GM20000 (cell line): ENCODE measurements around the gene CHST15.

Experiments used
- DNase-seq: peaks from one replicate; pipeline ENCODE4 v3.0.0; 2012; ENCODE audit warnings: low spot score
- TF ChIP-seq, protein P1 (sequence below): IDR thresholded peaks from 2 replicates; pipeline ENCODE4 v1.5.1; 2012; ENCODE audit warnings: mild to moderate bottlenecking, control low read depth; ENCODE audit errors: extremely low read depth, missing control alignments

The CHST15 gene, protein sequence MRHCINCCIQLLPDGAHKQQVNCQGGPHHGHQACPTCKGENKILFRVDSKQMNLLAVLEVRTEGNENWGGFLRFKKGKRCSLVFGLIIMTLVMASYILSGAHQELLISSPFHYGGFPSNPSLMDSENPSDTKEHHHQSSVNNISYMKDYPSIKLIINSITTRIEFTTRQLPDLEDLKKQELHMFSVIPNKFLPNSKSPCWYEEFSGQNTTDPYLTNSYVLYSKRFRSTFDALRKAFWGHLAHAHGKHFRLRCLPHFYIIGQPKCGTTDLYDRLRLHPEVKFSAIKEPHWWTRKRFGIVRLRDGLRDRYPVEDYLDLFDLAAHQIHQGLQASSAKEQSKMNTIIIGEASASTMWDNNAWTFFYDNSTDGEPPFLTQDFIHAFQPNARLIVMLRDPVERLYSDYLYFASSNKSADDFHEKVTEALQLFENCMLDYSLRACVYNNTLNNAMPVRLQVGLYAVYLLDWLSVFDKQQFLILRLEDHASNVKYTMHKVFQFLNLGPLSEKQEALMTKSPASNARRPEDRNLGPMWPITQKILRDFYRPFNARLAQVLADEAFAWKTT

DNA sequence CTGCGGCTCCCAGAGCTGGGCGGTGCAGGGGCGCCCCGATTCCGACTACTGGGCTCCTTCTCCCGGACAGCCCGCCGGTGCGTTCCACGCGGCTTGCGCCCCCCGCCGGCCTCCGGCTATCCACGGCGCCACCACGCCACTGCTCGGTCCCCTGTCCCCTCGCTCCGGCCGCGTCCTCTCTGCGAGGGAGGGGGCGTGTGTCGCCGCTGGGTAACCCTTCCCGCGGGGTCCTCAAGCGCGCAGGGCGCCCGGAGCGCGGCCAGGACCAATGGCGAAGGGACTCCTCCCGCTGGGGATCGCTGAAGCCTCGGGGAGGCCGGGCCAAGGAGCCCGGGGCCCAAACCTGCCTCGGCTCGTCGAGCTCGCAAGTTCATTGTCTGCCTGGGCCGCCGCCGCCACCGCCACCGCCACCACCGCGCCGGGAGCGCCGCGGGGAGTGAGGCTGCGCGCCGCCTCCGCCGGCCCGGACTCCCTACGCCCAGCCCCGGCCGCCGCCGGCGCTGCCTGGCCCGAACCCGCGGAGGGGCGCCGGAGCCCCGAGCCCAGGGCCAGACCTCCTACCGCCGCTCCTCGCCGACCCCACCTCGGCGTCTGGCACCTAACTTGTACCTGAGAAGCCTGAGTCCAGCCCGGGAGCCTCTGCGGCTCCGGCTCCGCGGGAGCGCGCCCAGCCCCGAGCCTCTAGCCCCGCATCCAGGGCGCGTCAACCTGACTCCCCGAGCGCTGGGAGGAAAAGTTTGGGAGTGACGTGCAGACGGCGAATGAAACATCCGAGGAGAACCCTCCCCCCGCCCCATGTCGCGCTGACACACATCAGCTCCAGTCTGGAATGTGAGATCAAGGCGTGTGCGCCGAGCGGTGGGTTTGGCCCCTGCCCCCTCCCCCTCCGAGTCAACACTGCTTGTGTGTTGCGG is at the start of gene CHST15:
TSS of gene CHST15 (minus strand) at position 739 of the 914 bp plus-strand sequence. CDS start 47,386 bp downstream, outside the sequence.
- DNase-seq, result peak; percentile 54
- TF ChIP-seq, protein P1, sequence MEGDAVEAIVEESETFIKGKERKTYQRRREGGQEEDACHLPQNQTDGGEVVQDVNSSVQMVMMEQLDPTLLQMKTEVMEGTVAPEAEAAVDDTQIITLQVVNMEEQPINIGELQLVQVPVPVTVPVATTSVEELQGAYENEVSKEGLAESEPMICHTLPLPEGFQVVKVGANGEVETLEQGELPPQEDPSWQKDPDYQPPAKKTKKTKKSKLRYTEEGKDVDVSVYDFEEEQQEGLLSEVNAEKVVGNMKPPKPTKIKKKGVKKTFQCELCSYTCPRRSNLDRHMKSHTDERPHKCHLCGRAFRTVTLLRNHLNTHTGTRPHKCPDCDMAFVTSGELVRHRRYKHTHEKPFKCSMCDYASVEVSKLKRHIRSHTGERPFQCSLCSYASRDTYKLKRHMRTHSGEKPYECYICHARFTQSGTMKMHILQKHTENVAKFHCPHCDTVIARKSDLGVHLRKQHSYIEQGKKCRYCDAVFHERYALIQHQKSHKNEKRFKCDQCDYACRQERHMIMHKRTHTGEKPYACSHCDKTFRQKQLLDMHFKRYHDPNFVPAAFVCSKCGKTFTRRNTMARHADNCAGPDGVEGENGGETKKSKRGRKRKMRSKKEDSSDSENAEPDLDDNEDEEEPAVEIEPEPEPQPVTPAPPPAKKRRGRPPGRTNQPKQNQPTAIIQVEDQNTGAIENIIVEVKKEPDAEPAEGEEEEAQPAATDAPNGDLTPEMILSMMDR, result peak; percentile 4

DNA sequence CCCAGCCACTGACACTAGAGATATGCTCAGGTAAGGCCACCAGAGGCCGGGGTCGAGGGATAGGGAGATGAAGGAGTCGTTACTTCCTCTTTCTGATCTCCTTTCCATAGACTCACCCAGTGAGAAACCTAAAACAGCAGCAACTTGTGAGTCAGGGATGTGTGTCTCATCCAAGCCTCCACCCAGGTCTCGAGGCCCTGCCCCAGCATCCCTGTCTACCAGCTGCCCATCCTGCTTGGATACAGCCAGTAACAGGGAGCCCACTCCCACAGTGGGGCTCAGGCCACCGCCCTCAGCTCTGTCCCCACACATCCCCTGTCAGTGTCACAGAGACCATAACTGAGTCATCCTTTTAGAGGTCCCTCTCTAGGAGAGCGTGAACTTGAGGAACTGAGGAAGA is 49.6 kb upstream of the CHST15 start:
- no peak for DNase-seq
- TF ChIP-seq, protein P1, result no peak

DNA sequence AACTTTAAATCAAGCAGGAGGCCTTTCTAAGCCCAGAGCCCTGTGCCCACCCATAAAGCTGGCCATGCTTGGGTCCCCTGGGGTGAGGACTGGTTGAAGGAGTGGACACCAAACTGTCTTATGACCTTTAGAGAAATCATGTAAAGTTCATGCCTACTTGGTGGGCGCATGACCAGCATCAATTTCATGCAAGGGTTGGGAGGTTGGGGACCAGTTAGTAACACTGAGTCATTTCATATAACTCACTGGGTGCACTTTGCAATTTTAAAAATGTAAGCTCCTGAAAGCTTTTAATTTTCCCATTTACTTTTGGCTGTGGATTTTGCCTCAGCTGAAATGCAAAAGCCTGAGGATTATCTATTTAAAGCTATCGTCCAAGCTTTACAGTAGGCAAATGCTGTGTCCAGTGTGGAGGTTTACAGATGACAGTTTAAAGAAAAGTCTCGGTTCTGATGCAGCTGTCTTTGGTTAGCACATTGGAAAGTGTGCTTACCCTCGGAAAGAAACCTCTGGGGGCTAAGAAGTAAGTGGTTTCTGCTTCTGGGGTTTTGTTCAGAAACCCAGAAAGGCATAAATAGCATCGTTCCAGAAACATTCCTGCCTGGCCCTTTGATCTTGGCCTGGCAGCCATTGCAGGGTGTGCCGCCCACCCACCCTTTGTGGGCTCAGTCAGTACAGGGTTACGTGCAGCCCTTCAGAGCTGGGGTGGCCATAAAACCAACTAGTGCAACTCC is 48.8 kb upstream of the CHST15 start:
- TF ChIP-seq, protein P1, result no peak

DNA sequence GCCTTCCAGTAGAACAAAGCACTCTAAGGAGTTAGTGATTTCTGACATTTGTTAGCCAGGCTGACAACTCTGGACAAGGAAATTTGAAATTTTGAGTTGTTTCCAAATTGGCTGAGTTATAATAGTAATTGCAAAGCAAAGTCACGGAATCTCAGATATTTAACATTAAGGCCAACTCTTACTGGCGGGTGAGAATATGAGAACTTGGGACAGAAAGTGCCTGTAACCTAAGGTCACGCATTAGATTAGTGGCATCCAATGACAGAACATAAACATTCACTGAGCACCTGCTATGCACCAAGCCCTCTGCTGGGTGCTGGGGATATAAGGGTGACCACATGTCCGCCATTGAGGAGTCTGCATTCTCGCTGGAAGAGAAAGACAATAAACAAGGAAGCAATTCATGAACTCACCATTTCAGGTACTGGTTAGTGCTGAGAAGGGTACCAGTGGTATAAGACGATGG is 45.5 kb upstream of the CHST15 start:
- TF ChIP-seq, protein P1, result no peak
- DNase-seq, result no peak

More for the DNA sequence above, 48.8 kb upstream of the CHST15 start:
- DNase-seq, result no peak

DNA sequence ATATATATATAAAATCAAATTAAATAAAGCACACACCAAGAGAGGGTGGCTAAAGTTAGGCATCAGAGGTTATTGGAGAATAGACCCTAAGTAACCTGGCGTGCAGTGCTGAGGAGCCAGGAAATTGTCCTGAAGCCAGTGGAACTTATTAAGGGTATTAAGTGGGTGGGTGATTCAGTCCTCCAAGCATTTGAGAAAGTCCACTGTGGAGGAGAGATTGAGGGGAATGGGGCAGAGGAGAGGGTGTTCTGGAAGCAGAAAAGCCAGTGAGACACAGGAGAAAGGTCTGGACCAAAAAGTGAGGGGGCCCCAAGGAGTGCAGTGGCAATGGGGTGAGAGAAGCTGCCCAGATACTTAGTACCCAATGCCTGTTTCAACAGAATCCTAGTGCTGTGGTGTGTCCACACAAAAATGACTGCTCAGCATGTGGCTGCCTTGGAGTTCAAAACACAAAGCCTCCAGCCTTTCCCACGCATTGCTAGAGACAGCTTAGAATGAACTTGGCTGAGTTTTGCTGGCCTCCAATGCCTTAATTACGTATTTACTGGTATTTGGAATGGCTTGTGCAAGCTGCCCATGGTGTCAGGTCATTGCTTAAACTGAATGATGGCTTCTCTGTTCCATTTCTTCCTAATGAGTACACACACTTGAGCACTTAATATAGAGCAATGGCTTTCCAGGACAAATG is 44.9 kb upstream of the CHST15 start:
- TF ChIP-seq, protein P1, result no peak

DNA sequence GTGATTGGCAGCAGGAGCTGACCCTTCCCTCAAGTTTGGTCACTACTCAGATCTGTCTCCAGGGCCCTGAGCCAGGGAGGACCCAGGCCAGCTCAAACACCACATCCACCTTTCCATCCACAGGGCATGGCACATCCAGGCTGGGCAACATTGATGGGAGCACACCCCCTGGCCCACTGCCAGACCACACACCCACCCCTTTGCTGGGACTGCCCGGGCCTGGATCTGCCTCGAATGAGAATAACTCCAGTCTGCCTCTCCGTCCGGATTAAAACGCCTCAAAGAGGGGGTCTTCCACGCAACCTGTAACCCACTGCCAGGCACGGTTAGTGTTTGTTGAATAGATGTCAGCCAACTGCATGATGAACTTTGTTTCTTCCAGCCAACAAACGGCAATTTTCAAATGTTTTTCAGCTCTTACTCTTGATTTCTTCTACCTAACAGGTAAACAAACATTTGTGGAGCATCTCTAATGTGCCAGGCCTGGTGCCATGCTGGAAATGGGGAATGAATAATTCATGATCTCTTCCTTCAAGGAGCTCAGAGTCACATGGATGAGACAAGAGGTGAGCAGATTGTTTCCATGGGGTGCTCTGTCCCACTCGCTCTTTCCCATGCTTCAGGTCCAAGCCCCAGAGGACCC is 41.0 kb upstream of the CHST15 start:
- no peak for DNase-seq
- TF ChIP-seq, protein P1, result no peak

More for the DNA sequence above, 44.9 kb upstream of the CHST15 start:
- DNase-seq, result no peak
